GM20431 (cell line): Measurements from ENCODE around the gene RPP30.
"Not testable (repeated sequence)": the region's sequence is repeated elsewhere in the genome, so short reads cannot be mapped to it uniquely, and the experiment has no call there.

Experiments
- in situ Hi-C: fragments of 300-500 bp; cut with MseI, MboI; formaldehyde crosslinking; loops from one replicate; pipeline ENCODE4 v1.15.0; 2020; ENCODE audit warnings: low sequenced_read_pairs; ENCODE audit not compliant: unreplicated experiment

Gene RPP30

GRCh38 chr10:90930971-90931871, 59.4 kb downstream of the RPP30 start:
- in situ Hi-C loops: no loop called here

- in situ Hi-C loops: no loop called here
These were observed 64.0 kb downstream of the RPP30 start for GRCh38 chr10:90935581-90936275.

- in situ Hi-C loops: no loop called here
These were observed 64.5 kb downstream of the RPP30 start for GRCh38 chr10:90936276-90936659.

- in situ Hi-C loops: no loop called here
These were observed 66.0 kb downstream of the RPP30 start for GRCh38 chr10:90937645-90938258.

GRCh38 chr10:90939116-90939515, 67.3 kb downstream of the RPP30 start:
- in situ Hi-C loops: no loop called here

GRCh38 chr10:90939648-90940047, 67.9 kb downstream of the RPP30 start:
- in situ Hi-C loops: no loop called here

GRCh38 chr10:90942980-90943379, 71.2 kb downstream of the RPP30 start:
- in situ Hi-C loops: not testable (repeated sequence)

- in situ Hi-C loops: no loop called here
These were observed 73.0 kb downstream of the RPP30 start for GRCh38 chr10:90944749-90945148.

- in situ Hi-C loops: no loop called here
These were observed 73.8 kb downstream of the RPP30 start for GRCh38 chr10:90945491-90946070.

GRCh38 chr10:90947030-90947960, 75.5 kb downstream of the RPP30 start:
- in situ Hi-C loops: no loop called here
